Measurements from ENCODE around the gene TAS1R3.

TAS1R3 gene

DNA sequence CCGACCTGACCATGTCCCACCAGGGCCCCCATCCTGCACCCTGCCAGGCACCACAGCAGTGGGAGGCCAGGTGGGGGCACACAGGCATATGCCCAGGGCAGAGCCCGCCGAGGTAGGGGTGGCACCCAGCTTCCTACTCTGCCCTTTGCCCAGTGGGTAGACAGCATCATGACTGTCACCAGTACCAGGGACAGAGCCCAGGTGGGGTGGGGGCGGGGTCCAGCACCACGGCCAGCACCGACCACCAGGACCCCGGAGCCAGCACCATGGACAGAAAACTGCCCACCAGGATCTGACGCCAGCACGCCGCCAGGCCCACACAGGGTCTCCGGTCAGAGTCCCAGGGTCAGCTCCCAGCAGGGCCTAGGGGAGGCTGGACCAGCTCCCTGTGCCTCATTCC is 3.8 kb downstream of the TAS1R3 start:
- no peaks in the 10 kb centered on the region for H3K9me3 Mint-ChIP-seq
- H3K4me1 Mint-ChIP-seq: peaks cover 4% of the 10 kb centered on the region
- TF ChIP-seq CTCF (IDR thresholded peaks at IDR 0.05): no peak
- H3K27me3 Mint-ChIP-seq (ENCODE audit: low read depth, poor library complexity): no peaks in the 10 kb centered on the region
- H3K27ac Mint-ChIP-seq: no peak overlapping the region
- H3K36me3 Mint-ChIP-seq (ENCODE audit: low read depth): peaks cover 4% of the 10 kb centered on the region
- DNase-seq: peak; percentile 87
- no peak overlapping the region for H3K4me3 Mint-ChIP-seq

DNA sequence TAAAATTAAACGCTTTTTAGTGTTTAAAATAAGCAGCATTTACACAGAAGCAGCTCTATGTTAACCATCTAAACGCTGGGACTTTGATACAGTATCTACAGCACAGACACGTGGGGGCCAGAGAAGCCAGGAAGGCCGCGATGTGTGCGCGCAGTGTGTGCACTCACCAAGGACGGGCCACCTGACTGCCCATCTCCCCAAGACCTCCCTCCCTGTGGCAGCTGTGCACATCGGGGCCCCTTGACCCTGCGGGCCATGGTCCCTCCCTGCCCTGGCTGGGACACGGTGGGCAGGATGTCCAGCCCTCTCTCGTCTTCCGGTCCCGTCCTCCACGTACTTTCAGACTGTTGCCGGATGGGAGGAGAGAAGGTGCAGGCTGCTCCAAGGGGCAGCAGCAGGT is 4.2 kb downstream of the TAS1R3 start:
- DNase-seq: no peak
- Mint-ChIP-seq H3K4me3 (no peak overlapping the region), H3K27ac (no peak overlapping the region), H3K27me3 (ENCODE audit: low read depth, poor library complexity) (no peaks in the 10 kb centered on the region), H3K9me3 (no peaks in the 10 kb centered on the region), H3K36me3 (ENCODE audit: low read depth) (peaks cover 4% of the 10 kb centered on the region), H3K4me1 (peaks cover 4% of the 10 kb centered on the region)
- no peak for TF ChIP-seq CTCF (IDR thresholded peaks at IDR 0.05)

DNA sequence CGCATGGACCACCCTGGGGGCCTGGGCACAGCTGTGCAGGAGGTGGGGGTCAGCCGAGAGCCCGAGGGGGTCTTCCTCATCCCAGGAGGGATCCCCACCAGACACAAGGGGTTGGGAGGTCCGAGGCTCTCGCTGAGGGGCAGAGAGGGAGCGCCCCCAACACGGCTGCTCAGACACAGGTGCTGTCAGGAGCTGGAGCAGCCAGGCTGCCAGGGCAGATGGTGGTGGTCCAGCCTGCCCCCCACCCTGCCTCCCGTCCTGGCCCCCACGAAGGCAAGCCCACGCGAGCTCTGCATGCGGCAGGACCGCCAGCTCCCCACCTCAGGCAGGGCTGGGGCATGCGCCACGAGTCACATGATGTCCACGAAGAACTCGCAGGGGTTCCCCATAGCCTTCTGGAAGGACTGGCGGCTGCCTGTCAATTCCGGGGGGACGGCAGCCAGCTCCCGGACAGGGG is 4.7 kb downstream of the TAS1R3 start:
- H3K27ac Mint-ChIP-seq: no peak overlapping the region

DNA sequence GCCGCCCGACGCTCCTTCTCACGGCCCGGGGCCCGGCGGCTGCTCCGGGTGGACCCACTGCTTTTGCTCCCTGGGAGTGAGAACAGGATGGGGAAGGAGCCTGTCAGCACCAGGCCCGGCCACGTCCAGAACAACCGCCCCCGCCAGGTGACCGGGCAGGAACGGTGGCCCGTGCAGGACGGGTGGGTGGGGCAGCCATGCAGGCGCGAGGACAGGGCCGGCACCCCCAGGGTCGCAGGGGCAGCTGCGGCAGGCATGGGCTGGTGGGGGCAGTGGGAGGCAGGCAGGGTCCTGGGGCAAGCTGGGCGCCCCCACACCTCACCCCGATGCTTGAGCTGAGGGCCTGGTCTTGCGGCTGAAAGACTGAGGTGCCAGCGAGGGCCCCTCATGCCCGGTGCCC is 5.4 kb downstream of the TAS1R3 start:
- no peak for DNase-seq
- no peaks in the 10 kb centered on the region for H3K9me3 Mint-ChIP-seq
- no peak overlapping the region for H3K4me3 Mint-ChIP-seq
- no peak overlapping the region for H3K27ac Mint-ChIP-seq
- no peaks in the 10 kb centered on the region for H3K27me3 Mint-ChIP-seq (ENCODE audit: low read depth, poor library complexity)
- TF ChIP-seq CTCF (IDR thresholded peaks at IDR 0.05): no peak
- H3K4me1 Mint-ChIP-seq: peaks cover 4% of the 10 kb centered on the region
- H3K36me3 Mint-ChIP-seq (ENCODE audit: low read depth): peaks cover 16% of the 10 kb centered on the region

More for the DNA sequence above, 4.7 kb downstream of the TAS1R3 start:
- no peaks in the 10 kb centered on the region for H3K9me3 Mint-ChIP-seq
- H3K27me3 Mint-ChIP-seq (ENCODE audit: low read depth, poor library complexity): no peaks in the 10 kb centered on the region
- H3K36me3 Mint-ChIP-seq (ENCODE audit: low read depth): peaks cover 10% of the 10 kb centered on the region
- DNase-seq: no peak
- no peak overlapping the region for H3K4me3 Mint-ChIP-seq
- no peak for TF ChIP-seq CTCF (IDR thresholded peaks at IDR 0.05)
- H3K4me1 Mint-ChIP-seq: peaks cover 4% of the 10 kb centered on the region

- no peak for DNase-seq
- peaks cover 16% of the 10 kb centered on the region for H3K36me3 Mint-ChIP-seq (ENCODE audit: low read depth)
- no peaks in the 10 kb centered on the region for H3K27me3 Mint-ChIP-seq (ENCODE audit: low read depth, poor library complexity)
- TF ChIP-seq CTCF (IDR thresholded peaks at IDR 0.05): no peak
- no peak overlapping the region for H3K4me3 Mint-ChIP-seq
- no peak overlapping the region for H3K27ac Mint-ChIP-seq
- H3K9me3 Mint-ChIP-seq: no peaks in the 10 kb centered on the region
- H3K4me1 Mint-ChIP-seq: peaks cover 4% of the 10 kb centered on the region
These were observed 6.1 kb downstream of the TAS1R3 start for GRCh38 chr1:1336931-1337792.

DNA sequence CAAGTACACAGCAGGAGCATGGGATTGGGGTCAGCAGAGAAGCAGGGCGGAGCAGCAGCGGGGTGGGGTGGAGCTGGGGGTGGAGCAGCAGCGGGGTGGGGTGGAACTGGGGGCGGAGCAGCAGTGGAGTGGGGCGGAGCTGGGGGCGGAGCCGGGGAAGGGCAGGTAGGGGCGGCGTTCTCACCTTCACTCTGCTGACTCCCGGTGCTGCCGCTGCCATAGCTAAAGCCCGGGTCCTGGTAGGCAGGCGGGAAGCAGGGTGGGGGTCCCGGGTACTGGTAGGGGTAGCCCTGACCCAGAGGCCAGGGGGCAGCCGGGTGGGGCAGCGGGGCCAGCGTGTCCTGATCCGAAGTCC is 6.7 kb downstream of the TAS1R3 start:
- no peak overlapping the region for H3K4me3 Mint-ChIP-seq
- H3K27me3 Mint-ChIP-seq (ENCODE audit: low read depth, poor library complexity): no peaks in the 10 kb centered on the region
- peak; percentile 33 for DNase-seq

More for the DNA sequence above, 6.7 kb downstream of the TAS1R3 start:
- Mint-ChIP-seq H3K27ac (no peak overlapping the region), H3K36me3 (ENCODE audit: low read depth) (peaks cover 16% of the 10 kb centered on the region), H3K4me1 (peaks cover 4% of the 10 kb centered on the region), H3K9me3 (no peaks in the 10 kb centered on the region)
- no peak for TF ChIP-seq CTCF (IDR thresholded peaks at IDR 0.05)

Data from nephron progenitor cell (in vitro differentiated cells).